ENCODE results near the gene RBMS2.
A peak's percentile ranks its signal among the peaks of the same experiment; 100 is the strongest.

Gene RBMS2

DNA sequence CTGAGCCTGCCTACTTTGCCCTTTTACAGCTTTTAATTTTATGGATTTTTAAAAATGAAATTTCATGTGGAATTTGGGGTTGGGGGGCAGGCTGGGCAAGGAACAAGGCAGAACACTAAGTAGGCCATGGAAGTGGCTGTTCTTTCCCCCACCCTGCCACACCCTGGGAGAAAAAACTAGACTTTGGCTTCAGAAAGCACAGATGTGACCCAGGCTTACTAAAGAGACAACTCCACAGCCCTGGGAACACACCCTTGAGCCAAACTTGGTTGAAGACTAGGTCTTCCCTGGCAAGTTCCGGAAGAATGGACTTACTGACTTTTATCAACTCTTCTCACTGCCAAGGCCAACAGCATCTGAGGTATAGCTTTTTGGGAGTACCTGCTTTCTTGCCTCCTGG lies 68.2 kb downstream of the RBMS2 start:
- no peak for DNase-seq

- no peak for DNase-seq
Observed at GRCh38 chr12:56590237-56590830, 68.7 kb downstream of the RBMS2 start.

GRCh38 chr12:56591126-56591525 lies 69.5 kb downstream of the RBMS2 start:
- DNase-seq, result no peak

GRCh38 chr12:56591961-56592360 lies 70.3 kb downstream of the RBMS2 start:
- no peak for DNase-seq

DNA sequence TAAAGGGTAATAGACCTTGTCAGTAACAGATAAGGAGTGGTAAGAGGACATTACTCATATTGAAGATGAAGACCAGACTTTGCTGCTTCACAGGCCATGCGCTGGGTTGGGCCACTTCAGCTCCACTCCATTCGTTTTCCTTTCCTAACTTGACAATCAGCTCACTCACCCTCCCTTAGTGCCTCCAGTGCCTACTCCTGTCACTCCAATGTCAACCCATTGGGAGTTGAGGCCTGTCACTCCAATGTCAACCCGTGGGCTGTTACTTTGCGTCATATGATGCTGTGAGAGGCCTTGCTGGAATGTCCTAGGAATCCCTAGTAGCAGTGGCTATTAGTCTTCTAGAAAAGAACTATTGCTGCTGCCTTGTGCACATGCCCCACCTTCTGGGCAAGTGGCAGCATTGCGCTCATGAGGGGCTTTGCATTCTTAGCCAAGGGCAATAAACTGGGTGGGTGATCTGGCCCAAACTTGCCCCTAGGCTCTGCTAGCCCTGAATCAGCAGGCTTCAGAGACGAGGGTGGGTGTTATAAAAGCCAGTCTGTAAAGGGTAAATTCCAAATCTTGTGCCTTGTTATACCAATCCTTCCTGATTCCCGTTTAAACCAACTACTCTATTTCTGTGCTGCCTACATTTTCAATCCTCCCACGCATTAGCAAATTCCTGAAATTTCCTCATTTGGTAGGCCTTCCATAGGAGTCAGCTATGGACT lies 72.4 kb downstream of the RBMS2 start:
- peak; percentile 49 to 50 for DNase-seq

DNA sequence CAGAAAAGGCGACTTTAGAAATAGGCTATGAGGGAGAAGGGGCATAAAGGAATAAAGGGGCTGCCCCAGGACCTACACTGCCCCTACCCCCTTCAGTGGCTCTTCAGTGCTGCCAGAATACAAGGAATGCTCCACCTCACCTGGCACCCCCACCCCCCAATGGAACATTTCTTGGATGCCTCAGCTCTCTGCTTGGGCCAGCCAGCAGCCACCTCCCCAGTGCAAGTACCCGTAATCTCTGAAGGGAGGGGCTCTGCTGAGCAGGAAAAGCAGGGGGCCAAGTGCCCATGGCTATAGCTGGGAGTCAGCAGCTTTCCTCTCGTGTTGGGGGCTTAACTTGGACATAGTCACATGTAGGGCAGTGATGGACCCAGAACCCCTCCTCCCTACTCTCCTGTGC lies 75.2 kb downstream of the RBMS2 start:
- DNase-seq, result no peak

- no peak for DNase-seq
Observed at GRCh38 chr12:56599041-56599440, 77.4 kb downstream of the RBMS2 start.

- DNase-seq, result no peak
Observed at GRCh38 chr12:56599797-56600196, 78.2 kb downstream of the RBMS2 start.

GRCh38 chr12:56600753-56601152 lies 79.1 kb downstream of the RBMS2 start:
- no peak for DNase-seq

DNA sequence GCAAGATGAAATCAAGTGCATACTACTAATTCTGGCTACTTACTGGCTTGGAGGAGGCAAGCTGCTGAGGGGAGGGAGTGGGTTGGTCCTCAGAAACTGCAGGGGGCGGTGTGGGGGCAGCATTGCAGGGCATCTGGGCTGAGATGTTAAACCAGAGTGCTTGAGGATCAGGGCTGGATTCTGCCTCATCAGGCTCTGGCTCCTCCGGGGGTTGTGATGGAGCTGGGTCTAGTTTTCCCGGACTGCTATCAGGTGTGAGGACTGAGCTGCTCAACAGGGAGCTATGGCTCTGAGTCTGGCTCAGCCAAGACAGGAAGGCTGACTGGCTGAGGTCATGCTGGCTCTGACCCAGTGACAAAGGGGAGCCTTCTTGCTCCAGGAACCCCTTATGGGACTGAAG lies 79.9 kb downstream of the RBMS2 start:
- DNase-seq, result peak; percentile 12 to 19

- DNase-seq, result no peak
Observed at GRCh38 chr12:56602239-56602638, 80.6 kb downstream of the RBMS2 start.

DNA sequence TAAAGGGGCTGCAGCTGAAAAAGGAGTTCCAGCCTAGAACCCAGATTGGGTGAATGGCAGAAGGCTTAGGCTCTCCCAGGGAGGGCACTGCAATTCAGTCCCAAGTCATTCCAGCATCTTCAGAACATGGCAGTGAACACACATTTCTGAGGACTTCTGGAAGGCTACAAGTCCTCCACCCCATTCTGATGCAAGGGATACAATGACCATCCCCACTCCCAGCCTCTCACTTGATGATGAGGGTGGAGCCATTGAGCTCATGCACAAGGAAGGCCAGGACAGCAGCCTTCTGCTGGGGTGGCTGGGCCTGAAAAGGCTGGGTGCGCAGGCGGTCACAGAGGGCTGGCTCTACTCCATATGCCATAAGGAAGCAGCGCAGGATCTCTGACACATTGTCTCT lies 82.7 kb downstream of the RBMS2 start:
- no peak for DNase-seq

DNA sequence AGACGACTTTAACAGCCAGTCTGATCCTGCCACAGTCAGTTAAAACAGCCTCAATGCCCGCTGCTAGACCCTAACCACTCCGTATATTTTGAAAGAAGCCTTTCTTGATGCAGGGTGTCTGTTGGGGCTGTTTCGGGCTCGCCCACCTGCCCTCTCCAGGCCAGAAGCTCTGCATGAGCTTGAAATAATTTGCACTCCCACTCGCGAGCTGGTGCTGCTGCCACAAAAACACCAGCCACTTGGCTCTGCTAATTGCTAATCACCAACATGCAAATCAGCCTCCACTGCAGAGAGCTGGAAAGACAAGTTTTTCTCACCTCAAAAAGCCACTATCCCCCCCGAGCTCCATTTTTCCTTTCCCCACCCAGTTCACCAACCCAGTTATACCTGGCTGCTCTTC lies 93.0 kb downstream of the RBMS2 start:
- no peak for DNase-seq

- DNase-seq, result no peak
Observed at GRCh38 chr12:56616244-56616643, 94.6 kb downstream of the RBMS2 start.

- no peak for DNase-seq
Observed at GRCh38 chr12:56616925-56617324, 95.3 kb downstream of the RBMS2 start.

DNA sequence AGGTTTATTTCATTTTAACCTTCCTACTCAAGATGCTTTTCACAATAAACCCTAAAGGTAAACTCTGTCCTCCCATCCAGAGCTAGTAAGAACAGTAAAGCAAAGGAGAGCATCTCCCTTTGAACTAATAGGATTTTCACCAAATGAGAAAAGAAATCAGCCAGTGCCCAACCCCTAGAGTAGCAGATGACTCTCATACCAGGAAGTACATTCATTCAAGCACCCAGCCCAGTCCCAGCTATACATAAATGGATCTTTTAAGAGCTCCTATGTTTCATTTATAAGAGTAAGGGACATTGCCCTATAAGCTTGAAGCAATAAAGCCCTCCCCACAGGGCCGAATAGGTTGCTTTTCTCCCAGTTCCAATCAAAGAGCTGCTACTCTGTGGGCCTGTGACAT lies 100.9 kb downstream of the RBMS2 start:
- DNase-seq, result no peak

DNA sequence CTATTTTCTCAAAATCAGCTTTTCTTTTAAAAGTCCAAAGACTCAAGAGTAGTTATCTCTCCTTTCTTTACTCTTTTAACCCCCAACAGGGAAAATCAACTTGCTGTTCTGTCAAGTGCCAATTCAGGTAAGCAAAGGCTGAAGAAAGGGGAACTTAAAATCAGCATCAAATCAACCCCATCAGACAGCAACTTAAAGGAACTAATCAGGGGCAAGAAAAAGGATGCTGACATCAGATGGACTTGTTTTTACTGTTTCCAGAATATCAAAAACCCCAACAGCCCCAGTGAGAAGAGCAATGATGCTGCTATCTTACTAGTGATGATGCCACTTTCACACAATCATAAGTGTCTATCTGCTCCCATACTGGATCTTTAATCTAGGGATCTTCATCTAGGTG lies 105.1 kb downstream of the RBMS2 start:
- no peak for DNase-seq

GRCh38 chr12:56628671-56629458 lies 107.2 kb downstream of the RBMS2 start:
- DNase-seq, result peak; percentile 47 to 48

DNA sequence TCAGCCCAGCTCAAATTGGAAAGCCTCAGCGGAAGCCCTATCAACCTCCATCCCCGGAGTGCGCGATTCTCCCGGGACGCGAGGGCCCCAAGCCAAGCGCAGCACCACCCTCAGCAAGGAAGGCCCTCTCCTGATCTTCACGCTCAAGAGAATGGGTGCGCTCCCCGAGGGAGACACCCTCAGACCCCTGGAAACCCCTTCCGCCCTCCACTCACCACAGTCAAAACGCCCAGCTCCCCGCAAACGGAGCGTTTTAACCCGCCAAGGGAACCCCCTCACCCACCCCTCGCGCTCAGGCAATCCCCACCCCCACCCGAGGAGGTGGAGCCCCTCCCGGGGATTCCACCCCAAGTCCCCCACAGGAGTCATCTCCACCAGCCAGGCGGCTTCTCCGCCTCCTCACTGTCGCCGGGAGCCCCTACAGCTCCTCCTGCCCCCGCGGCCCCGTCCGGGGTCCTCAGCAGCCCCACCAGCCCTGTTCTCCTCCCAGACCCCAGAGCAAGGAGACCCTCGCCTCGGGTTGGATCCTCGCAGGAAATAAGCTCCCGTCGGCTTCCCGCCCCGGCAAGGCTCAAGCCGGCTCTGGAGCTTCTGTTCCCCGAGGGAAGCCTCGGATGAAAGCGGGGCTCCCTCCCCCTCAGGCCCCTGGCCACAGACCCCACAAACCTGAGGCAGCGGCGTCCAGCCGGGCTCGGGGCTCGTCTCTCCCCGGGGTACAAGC lies 108.0 kb downstream of the RBMS2 start:
- DNase-seq, result peak; percentile 52 to 63

DNA sequence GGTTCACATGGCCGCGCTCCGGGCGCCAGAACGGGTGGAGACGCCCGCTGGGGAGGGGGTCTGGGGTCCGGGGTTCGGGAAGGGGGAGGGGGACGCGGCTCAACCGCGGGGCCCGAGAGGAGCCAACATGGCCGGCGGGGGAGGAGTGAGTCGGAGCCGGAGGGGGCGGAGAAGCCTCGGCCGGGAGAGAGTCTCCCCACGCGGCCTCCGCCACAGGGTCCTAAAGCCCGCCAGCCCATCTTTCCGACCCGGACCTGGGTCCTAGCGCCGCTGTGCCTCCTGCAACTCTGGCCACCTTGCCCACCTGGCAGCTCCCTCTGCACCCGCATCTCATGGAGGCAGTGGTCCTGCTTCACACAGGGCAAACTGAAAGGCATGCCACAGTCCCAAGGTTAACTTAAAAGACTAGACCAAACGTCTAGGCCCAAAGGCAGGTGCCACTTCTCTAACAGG lies 108.6 kb downstream of the RBMS2 start, which contains the start of gene BAZ2A:
Gene BAZ2A (minus strand): TSS at position 147 of the 453 bp plus-strand sequence. CDS start 12,796 bp downstream, outside the sequence.
- DNase-seq, result peak; percentile 82

- peak; percentile 59 to 60 for DNase-seq
Observed at GRCh38 chr12:56631790-56632700, 110.4 kb downstream of the RBMS2 start.

All from stimulated activated CD4-positive, alpha-beta T cell treated with anti-CD3 and anti-CD28 coated beads, Interleukin-4, amount 100 ng/mL, for 4 hours (primary cell).